Measurements from ENCODE around the gene RECQL5.

GRCh38 chr17:75624714-75625345, 42.1 kb downstream of the RECQL5 start:
- TF ChIP-seq POLR2AphosphoS5 (IDR thresholded peaks at IDR 0.05) = no peak
- TF ChIP-seq, protein P1, sequence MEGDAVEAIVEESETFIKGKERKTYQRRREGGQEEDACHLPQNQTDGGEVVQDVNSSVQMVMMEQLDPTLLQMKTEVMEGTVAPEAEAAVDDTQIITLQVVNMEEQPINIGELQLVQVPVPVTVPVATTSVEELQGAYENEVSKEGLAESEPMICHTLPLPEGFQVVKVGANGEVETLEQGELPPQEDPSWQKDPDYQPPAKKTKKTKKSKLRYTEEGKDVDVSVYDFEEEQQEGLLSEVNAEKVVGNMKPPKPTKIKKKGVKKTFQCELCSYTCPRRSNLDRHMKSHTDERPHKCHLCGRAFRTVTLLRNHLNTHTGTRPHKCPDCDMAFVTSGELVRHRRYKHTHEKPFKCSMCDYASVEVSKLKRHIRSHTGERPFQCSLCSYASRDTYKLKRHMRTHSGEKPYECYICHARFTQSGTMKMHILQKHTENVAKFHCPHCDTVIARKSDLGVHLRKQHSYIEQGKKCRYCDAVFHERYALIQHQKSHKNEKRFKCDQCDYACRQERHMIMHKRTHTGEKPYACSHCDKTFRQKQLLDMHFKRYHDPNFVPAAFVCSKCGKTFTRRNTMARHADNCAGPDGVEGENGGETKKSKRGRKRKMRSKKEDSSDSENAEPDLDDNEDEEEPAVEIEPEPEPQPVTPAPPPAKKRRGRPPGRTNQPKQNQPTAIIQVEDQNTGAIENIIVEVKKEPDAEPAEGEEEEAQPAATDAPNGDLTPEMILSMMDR (IDR thresholded peaks at IDR 0.05) = no peak
